WTC11 (cell line): ENCODE results near the gene RPL31. TPM values are rescaled to one million over a fixed set of nuclear protein-coding genes. Genes with fewer than 3 reads are reported as not detected.
A peak's percentile ranks its signal among the peaks of the same experiment; 100 is the strongest.

Source experiments
- ATAC-seq: fragments of 200-7000 bp; cut with Tn5 transposase; 2 replicates; pipeline ENCODE4 v1.10.0; 2021; ENCODE audit warnings: mild to moderate bottlenecking, moderate library complexity
- CTCF ChIA-PET: fragments of 300-600 bp; sonication (Branson Sonifier 250); formaldehyde crosslinking; loops from one replicate; lab custom pipeline; 2021; ENCODE audit warnings: antibody characterized with exemption; lab: Charles Lee
- POLR2A ChIA-PET: fragments of 350-600 bp; sonication (Branson Sonifier 250); formaldehyde crosslinking; loops from one replicate; lab custom pipeline; 2021; ENCODE audit warnings: antibody characterized with exemption; lab: Charles Lee
- DNase-seq: peaks from one replicate; pipeline ENCODE4 v3.0.0; 2021; ENCODE audit warnings: low spot score
- H3K27ac Mint-ChIP-seq: 2 replicates; pipeline ENCODE4 v1.8.0; 2021; ENCODE audit warnings: mixed read lengths
- H3K27me3 Mint-ChIP-seq: 2 replicates; pipeline ENCODE4 v1.8.0; 2021; ENCODE audit warnings: low read depth, mild to moderate bottlenecking, moderate library complexity, mixed read lengths
- H3K36me3 Mint-ChIP-seq: 2 replicates; pipeline ENCODE4 v1.8.0; 2021; ENCODE audit warnings: mixed read lengths
- H3K4me1 Mint-ChIP-seq: 2 replicates; pipeline ENCODE4 v1.8.0; 2022; ENCODE audit warnings: mixed read lengths
- H3K4me3 Mint-ChIP-seq: 2 replicates; pipeline ENCODE4 v1.8.0; 2021; ENCODE audit warnings: mild to moderate bottlenecking, moderate library complexity, mixed read lengths
- H3K9me3 Mint-ChIP-seq: 2 replicates; pipeline ENCODE4 v1.8.0; 2021; ENCODE audit warnings: mixed read lengths
- CREM ChIP-seq: sonication (generic); formaldehyde crosslinking; IDR thresholded peaks from 2 replicates; pipeline ENCODE4 v1.8.1; 2022; ENCODE audit warnings: mild to moderate bottlenecking, missing genetic modification reagents, moderate library complexity
- CTCF ChIP-seq: fragments of 200-600 bp; IDR thresholded peaks from 2 replicates; pipeline ENCODE4 v1.8.0; 2022; ENCODE audit warnings: antibody characterized with exemption
- E2F1 ChIP-seq: sonication (generic); formaldehyde crosslinking; IDR thresholded peaks from 2 replicates; pipeline ENCODE4 v1.8.0; 2022; ENCODE audit warnings: mild to moderate bottlenecking, missing genetic modification reagents
- GABPB1 ChIP-seq: sonication (generic); formaldehyde crosslinking; IDR thresholded peaks from 2 replicates; pipeline ENCODE4 v1.8.1; 2023; ENCODE audit warnings: mild to moderate bottlenecking, missing genetic modification reagents
- GRHL2 ChIP-seq: fragments of 250-450 bp; sonication (Bioruptor Pico); IDR thresholded peaks from 2 replicates; pipeline ENCODE4 v1.8.0; 2022; ENCODE audit warnings: mild to moderate bottlenecking, moderate library complexity; ENCODE audit not compliant: insufficient replicate concordance, severe bottlenecking
- IRF1 ChIP-seq: sonication (generic); formaldehyde crosslinking; IDR thresholded peaks from 2 replicates; pipeline ENCODE4 v1.8.0; 2023; ENCODE audit warnings: missing genetic modification reagents
- IRF2 ChIP-seq: sonication (generic); formaldehyde crosslinking; IDR thresholded peaks from 2 replicates; pipeline ENCODE4 v1.8.0; 2022; ENCODE audit warnings: low read depth, missing genetic modification reagents, borderline replicate concordance
- MXD4 ChIP-seq: fragments of 250-450 bp; sonication (Bioruptor Pico); IDR thresholded peaks from 2 replicates; pipeline ENCODE4 v1.8.0; 2021; ENCODE audit warnings: mild to moderate bottlenecking, moderate library complexity, borderline replicate concordance
- NFATC4 ChIP-seq: fragments of 250-450 bp; sonication (Bioruptor Pico); IDR thresholded peaks from 2 replicates; pipeline ENCODE4 v1.9.0; 2021; ENCODE audit warnings: mild to moderate bottlenecking
- NR3C1 ChIP-seq: sonication (generic); formaldehyde crosslinking; conservative IDR thresholded peaks from 2 replicates; pipeline ENCODE4 v1.8.1; 2023; ENCODE audit warnings: low read depth, mild to moderate bottlenecking, missing genetic modification reagents
- SMAD3 ChIP-seq: sonication (generic); formaldehyde crosslinking; IDR thresholded peaks from 2 replicates; pipeline ENCODE4 v1.8.0; 2022; ENCODE audit warnings: missing genetic modification reagents, mild to moderate bottlenecking, borderline replicate concordance
- STAT6 ChIP-seq: sonication (generic); formaldehyde crosslinking; conservative IDR thresholded peaks from 2 replicates; pipeline ENCODE4 v1.8.1; 2023; ENCODE audit warnings: mild to moderate bottlenecking, low read depth, missing genetic modification reagents, moderate library complexity
- TCF7 ChIP-seq: sonication (generic); formaldehyde crosslinking; IDR thresholded peaks from 2 replicates; pipeline ENCODE4 v1.8.0; 2022; ENCODE audit warnings: mild to moderate bottlenecking, low read depth, missing genetic modification reagents, moderate library complexity
- USF1 ChIP-seq: sonication (generic); formaldehyde crosslinking; IDR thresholded peaks from 2 replicates; pipeline ENCODE4 v1.8.0; 2022; ENCODE audit warnings: mild to moderate bottlenecking, missing genetic modification reagents
- ZBTB43 ChIP-seq: sonication (generic); formaldehyde crosslinking; IDR thresholded peaks from 2 replicates; pipeline ENCODE4 v1.8.1; 2023; ENCODE audit warnings: mild to moderate bottlenecking, missing genetic modification reagents
- ZNF416 ChIP-seq: fragments of 250-450 bp; sonication (Bioruptor Pico); IDR thresholded peaks from 2 replicates; pipeline ENCODE4 v1.9.0; 2021; ENCODE audit warnings: mild to moderate bottlenecking, inconsistent platforms
- total RNA-seq: library from RNA; stranded (reverse); gene quantifications from 3 replicates; pipeline ENCODE4 v1.2.3, GENCODE V29; 2021
- TF ChIP-seq, protein P1 (sequence below): sonication (generic); formaldehyde crosslinking; IDR thresholded peaks from 2 replicates; pipeline ENCODE4 v1.8.1; 2022; ENCODE audit warnings: low read depth, missing genetic modification reagents, borderline replicate concordance
- TF ChIP-seq, protein P2 (sequence below): sonication (generic); formaldehyde crosslinking; IDR thresholded peaks from 2 replicates; pipeline ENCODE4 v1.8.0; 2022; ENCODE audit warnings: mild to moderate bottlenecking, missing genetic modification reagents

RPL31 gene
- total RNA-seq, 1 experiment from 2014 or later, result 1,590 TPM

DNA sequence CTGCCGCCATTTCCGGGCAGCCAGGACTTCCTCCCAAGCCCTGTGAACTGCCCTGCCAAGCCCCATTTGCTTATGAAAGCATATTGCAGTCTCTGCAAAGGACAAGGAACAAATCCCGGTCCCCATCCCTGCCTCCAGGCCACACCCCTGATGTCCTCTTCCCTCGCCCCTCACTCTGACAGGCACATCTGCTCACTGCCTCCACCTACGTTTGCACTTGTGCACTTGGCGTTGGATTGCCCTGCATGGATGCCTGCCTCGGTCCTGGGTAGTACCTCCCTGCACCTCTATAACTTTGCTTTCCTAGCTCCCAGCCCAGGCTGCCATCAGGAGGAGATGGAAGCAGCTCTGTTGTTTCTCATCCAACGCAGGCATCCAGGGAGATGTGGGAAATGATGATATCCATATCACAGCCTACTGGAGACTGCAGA, 19.6 kb upstream of the RPL31 start:
- Mint-ChIP-seq H3K27me3 (no peaks in the 10 kb centered on the region), H3K27ac (no peak overlapping the region), H3K4me1 (peaks cover 25% of the 10 kb centered on the region), H3K36me3 (no peaks in the 10 kb centered on the region), H3K9me3 (no peaks in the 10 kb centered on the region), H3K4me3 (no peak overlapping the region)
- no peak for DNase-seq
- CTCF ChIA-PET, result interaction anchor here (1.6 to 2.1 kb wide), 5 partner anchors 31 to 388 kb away, joined by 3 to 9 read pairs (median 7); no protein-coding TSS in a partner anchor
- no peak for TF ChIP-seq TCF7 (CRISPR knock-in tag)
- TF ChIP-seq, protein P1, sequence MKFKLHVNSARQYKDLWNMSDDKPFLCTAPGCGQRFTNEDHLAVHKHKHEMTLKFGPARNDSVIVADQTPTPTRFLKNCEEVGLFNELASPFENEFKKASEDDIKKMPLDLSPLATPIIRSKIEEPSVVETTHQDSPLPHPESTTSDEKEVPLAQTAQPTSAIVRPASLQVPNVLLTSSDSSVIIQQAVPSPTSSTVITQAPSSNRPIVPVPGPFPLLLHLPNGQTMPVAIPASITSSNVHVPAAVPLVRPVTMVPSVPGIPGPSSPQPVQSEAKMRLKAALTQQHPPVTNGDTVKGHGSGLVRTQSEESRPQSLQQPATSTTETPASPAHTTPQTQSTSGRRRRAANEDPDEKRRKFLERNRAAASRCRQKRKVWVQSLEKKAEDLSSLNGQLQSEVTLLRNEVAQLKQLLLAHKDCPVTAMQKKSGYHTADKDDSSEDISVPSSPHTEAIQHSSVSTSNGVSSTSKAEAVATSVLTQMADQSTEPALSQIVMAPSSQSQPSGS (CRISPR knock-in tag), result no peak
- TF ChIP-seq MXD4 (CRISPR knock-in tag), result no peak
- no peak for TF ChIP-seq STAT6 (CRISPR knock-in tag)
- no peak for TF ChIP-seq CTCF
- no peak for TF ChIP-seq ZBTB43 (CRISPR knock-in tag)
- TF ChIP-seq GABPB1 (CRISPR knock-in tag), result no peak
- POLR2A ChIA-PET, result no interaction called here
- ATAC-seq, result peak; percentile 65

- ATAC-seq, result no peak; the same call in 1 of the 2 replicates
- Mint-ChIP-seq H3K4me1 (peaks cover 25% of the 10 kb centered on the region), H3K9me3 (no peaks in the 10 kb centered on the region), H3K4me3 (no peak overlapping the region), H3K36me3 (no peaks in the 10 kb centered on the region), H3K27me3 (no peaks in the 10 kb centered on the region), H3K27ac (no peak overlapping the region)
- ChIA-PET CTCF (interaction anchor here (1.6 to 2.1 kb wide), 5 partner anchors 30 to 388 kb away, joined by 3 to 9 read pairs (median 7); no protein-coding TSS in a partner anchor), POLR2A (no interaction called here)
- no peak for DNase-seq
- TF ChIP-seq ZNF416 (CRISPR knock-in tag), result no peak
- TF ChIP-seq SMAD3 (CRISPR knock-in tag), result no peak
- no peak for TF ChIP-seq ZBTB43 (CRISPR knock-in tag)
- no peak for TF ChIP-seq USF1 (CRISPR knock-in tag)
- TF ChIP-seq, protein P1 (CRISPR knock-in tag), result no peak
- TF ChIP-seq GRHL2 (CRISPR knock-in tag), result no peak
- no peak for TF ChIP-seq IRF1 (CRISPR knock-in tag)
- TF ChIP-seq, protein P2, sequence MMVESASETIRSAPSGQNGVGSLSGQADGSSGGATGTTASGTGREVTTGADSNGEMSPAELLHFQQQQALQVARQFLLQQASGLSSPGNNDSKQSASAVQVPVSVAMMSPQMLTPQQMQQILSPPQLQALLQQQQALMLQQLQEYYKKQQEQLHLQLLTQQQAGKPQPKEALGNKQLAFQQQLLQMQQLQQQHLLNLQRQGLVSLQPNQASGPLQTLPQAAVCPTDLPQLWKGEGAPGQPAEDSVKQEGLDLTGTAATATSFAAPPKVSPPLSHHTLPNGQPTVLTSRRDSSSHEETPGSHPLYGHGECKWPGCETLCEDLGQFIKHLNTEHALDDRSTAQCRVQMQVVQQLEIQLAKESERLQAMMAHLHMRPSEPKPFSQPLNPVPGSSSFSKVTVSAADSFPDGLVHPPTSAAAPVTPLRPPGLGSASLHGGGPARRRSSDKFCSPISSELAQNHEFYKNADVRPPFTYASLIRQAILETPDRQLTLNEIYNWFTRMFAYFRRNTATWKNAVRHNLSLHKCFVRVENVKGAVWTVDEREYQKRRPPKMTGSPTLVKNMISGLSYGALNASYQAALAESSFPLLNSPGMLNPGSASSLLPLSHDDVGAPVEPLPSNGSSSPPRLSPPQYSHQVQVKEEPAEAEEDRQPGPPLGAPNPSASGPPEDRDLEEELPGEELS (CRISPR knock-in tag), result no peak
- TF ChIP-seq NR3C1 (CRISPR knock-in tag), result no peak
- TF ChIP-seq E2F1 (CRISPR knock-in tag), result no peak
- no peak for TF ChIP-seq NFATC4 (CRISPR knock-in tag)
- TF ChIP-seq CREM (CRISPR knock-in tag), result no peak
- TF ChIP-seq IRF2 (CRISPR knock-in tag), result no peak
Measured at GRCh38 chr2:100983201-100983600, 18.9 kb upstream of the RPL31 start.
